ENCODE data around the gene C16orf90. TPM values are rescaled to one million over a fixed set of nuclear protein-coding genes. Genes with fewer than 3 reads are reported as not detected.

The C16orf90 gene
- total RNA-seq, 2 donors from 2014 or later, result not detected

DNA sequence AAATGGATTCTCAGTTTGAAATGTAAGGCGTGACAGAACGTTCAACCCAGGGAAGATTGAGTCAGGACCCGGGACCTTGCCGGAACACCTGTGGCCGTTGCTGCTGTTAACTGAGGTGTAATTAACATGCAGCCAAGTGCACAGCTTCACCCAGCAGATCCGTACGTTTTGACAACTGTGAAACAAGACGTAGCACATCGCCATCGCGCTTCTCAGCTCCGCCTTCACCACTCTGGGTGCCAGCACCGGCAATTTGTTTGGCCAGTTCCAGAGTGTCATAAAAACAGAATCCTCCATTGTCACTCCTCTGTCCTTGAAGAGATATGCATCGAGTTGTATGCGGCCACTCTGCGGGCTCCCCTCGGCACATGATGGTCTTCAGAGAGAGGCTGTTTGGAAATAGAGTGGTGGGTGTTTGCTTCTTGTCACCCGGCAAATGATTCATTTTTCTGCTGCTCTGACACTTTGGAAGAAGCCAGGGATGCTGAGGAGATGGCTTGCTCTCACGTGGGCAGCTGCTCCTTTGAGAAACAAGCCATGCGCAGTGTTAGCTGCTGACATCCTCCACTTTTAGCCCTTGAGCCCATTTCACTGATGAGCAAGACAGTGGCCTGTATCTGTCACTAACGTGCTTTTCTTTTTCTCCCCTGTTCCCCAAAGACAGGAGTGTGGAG lies 29.2 kb downstream of the C16orf90 start:
- H3K4me1 ChIP-seq (ENCODE audit: control insufficient read depth, insufficient read depth, low read length), result peaks cover 4% of the 10 kb centered on the region
- peaks cover 38% of the 10 kb centered on the region for H3K36me3 Mint-ChIP-seq (ENCODE audit: low read depth)
- no peak overlapping the region for H3K9ac ChIP-seq (ENCODE audit: extremely low read depth, low read length, poor library complexity, severe bottlenecking)
- peaks cover 28% of the 10 kb centered on the region for H3K36me3 ChIP-seq (ENCODE audit: control insufficient read depth, insufficient read depth, low read length)
- no peak overlapping the region for H3K4me3 ChIP-seq (ENCODE audit: low read length)
- no peaks in the 10 kb centered on the region for H3K9me3 Mint-ChIP-seq
- no peaks in the 10 kb centered on the region for H3K27me3 Mint-ChIP-seq (ENCODE audit: insufficient read depth)
- no peaks in the 10 kb centered on the region for H3K27me3 ChIP-seq (ENCODE audit: control insufficient read depth, insufficient read depth, low read length, poor library complexity, severe bottlenecking)
- H3K27ac ChIP-seq (ENCODE audit: low read depth, low read length), result no peak overlapping the region
- peak; percentile 30 for DNase-seq
- H3K9me3 ChIP-seq (ENCODE audit: control insufficient read depth, low read length), result no peaks in the 10 kb centered on the region
- WGBS, 2 experiments (ENCODE audit: insufficient coverage in 1 of 2, insufficient read length in 1 of 2), result 93 to 95% methylated on average over 15 to 21 of the region's 21 CpGs
- no peak overlapping the region for H3K4me3 Mint-ChIP-seq
- no peak overlapping the region for H3K27ac Mint-ChIP-seq
- TF ChIP-seq, protein P1, sequence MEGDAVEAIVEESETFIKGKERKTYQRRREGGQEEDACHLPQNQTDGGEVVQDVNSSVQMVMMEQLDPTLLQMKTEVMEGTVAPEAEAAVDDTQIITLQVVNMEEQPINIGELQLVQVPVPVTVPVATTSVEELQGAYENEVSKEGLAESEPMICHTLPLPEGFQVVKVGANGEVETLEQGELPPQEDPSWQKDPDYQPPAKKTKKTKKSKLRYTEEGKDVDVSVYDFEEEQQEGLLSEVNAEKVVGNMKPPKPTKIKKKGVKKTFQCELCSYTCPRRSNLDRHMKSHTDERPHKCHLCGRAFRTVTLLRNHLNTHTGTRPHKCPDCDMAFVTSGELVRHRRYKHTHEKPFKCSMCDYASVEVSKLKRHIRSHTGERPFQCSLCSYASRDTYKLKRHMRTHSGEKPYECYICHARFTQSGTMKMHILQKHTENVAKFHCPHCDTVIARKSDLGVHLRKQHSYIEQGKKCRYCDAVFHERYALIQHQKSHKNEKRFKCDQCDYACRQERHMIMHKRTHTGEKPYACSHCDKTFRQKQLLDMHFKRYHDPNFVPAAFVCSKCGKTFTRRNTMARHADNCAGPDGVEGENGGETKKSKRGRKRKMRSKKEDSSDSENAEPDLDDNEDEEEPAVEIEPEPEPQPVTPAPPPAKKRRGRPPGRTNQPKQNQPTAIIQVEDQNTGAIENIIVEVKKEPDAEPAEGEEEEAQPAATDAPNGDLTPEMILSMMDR (conservative IDR thresholded peaks at IDR 0.05), result no peak
- H3K4me1 Mint-ChIP-seq, result peaks cover 37% of the 10 kb centered on the region

DNA sequence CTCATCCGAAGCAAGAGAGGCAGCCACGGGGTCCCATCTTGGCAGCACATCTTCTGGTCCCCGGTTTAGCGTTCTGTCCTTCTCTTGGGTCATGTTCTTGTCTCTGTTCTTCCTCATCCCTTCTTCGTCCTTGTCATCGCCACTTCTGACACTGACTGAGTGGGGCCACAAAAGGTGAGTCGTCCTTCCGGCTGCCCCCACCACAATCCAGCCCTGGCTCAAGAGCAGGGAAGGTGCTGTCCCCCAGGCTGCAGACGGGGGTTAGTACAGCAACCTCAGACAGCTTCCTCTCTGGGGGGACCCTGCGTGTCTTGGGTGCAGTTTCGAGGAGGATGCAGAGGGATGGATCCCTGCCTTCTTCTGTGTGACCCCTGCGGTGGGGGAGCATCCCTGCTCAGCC lies 30.0 kb downstream of the C16orf90 start:
- H3K36me3 Mint-ChIP-seq (ENCODE audit: low read depth), result peaks cover 34% of the 10 kb centered on the region
- DNase-seq, result no peak
- H3K4me3 ChIP-seq (ENCODE audit: low read length), result no peak overlapping the region
- H3K27ac ChIP-seq (ENCODE audit: low read depth, low read length), result no peak overlapping the region
- peaks cover 4% of the 10 kb centered on the region for H3K4me1 ChIP-seq (ENCODE audit: control insufficient read depth, insufficient read depth, low read length)
- H3K27me3 Mint-ChIP-seq (ENCODE audit: insufficient read depth), result no peaks in the 10 kb centered on the region
- H3K4me3 Mint-ChIP-seq, result no peak overlapping the region
- H3K9me3 ChIP-seq (ENCODE audit: control insufficient read depth, low read length), result no peaks in the 10 kb centered on the region
- no peaks in the 10 kb centered on the region for H3K27me3 ChIP-seq (ENCODE audit: control insufficient read depth, insufficient read depth, low read length, poor library complexity, severe bottlenecking)
- peaks cover 43% of the 10 kb centered on the region for H3K4me1 Mint-ChIP-seq
- TF ChIP-seq, protein P1 (conservative IDR thresholded peaks at IDR 0.05), result no peak
- no peak overlapping the region for H3K27ac Mint-ChIP-seq
- no peak overlapping the region for H3K9ac ChIP-seq (ENCODE audit: extremely low read depth, low read length, poor library complexity, severe bottlenecking)
- WGBS, 2 experiments (ENCODE audit: insufficient coverage in 1 of 2, insufficient read length in 1 of 2), result 93 to 100% methylated on average over 8 to 12 of the region's 12 CpGs
- peaks cover 28% of the 10 kb centered on the region for H3K36me3 ChIP-seq (ENCODE audit: control insufficient read depth, insufficient read depth, low read length)
- no peaks in the 10 kb centered on the region for H3K9me3 Mint-ChIP-seq

DNA sequence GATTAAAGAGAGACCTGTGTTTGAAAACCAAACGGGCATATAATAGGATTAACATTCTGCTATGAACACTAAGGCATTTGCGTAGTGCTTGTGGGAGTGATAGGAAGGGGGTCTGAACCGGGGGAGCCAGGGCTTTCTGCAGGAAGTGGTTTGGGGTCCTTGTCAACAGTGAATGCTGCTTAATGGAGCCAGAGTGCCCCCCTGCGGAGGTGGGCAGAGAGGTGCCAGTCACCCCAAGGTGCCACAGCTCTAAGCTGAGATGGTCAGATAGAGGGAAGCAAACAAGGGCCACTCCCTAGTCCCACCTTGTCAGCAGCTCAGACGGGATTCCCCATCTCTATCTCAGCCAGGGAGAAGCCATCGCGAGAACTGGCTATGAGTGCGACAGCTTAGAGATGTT lies 34.1 kb downstream of the C16orf90 start:
- no peak overlapping the region for H3K9ac ChIP-seq (ENCODE audit: extremely low read depth, low read length, poor library complexity, severe bottlenecking)
- DNase-seq, result peak; percentile 66
- Mint-ChIP-seq H3K27ac (peak overlapping the region; percentile 94), H3K27me3 (ENCODE audit: insufficient read depth) (no peaks in the 10 kb centered on the region), H3K9me3 (no peaks in the 10 kb centered on the region), H3K36me3 (ENCODE audit: low read depth) (peaks cover 16% of the 10 kb centered on the region), H3K4me1 (peaks cover 38% of the 10 kb centered on the region), H3K4me3 (peak overlapping the region; percentile 30)
- H3K27me3 ChIP-seq (ENCODE audit: control insufficient read depth, insufficient read depth, low read length, poor library complexity, severe bottlenecking), result no peaks in the 10 kb centered on the region
- peaks cover 7% of the 10 kb centered on the region for H3K4me1 ChIP-seq (ENCODE audit: control insufficient read depth, insufficient read depth, low read length)
- peaks cover 19% of the 10 kb centered on the region for H3K36me3 ChIP-seq (ENCODE audit: control insufficient read depth, insufficient read depth, low read length)
- H3K27ac ChIP-seq (ENCODE audit: low read depth, low read length), result no peak overlapping the region
- WGBS, 2 experiments (ENCODE audit: insufficient coverage in 1 of 2, insufficient read length in 1 of 2), result 57 to 65% methylated on average over 2 to 8 of the region's 8 CpGs
- TF ChIP-seq, protein P1 (conservative IDR thresholded peaks at IDR 0.05), result no peak
- peak overlapping the region; percentile 20 for H3K4me3 ChIP-seq (ENCODE audit: low read length)
- no peaks in the 10 kb centered on the region for H3K9me3 ChIP-seq (ENCODE audit: control insufficient read depth, low read length)
